Measurements from ENCODE around the gene ATP1B1. TPM values are rescaled to one million over a fixed set of nuclear protein-coding genes. Genes with fewer than 3 reads are reported as not detected.

ATP1B1 gene
- total RNA-seq, 2 donors from 2014 or later, result 200 to 342 TPM

GRCh38 chr1:169151338-169151837 is 44.9 kb downstream of the ATP1B1 start:
- DNase-seq (ENCODE audit: low spot score), result no peak
- Histone ChIP-seq H3K27me3 (no peaks in the 10 kb centered on the region), H3K36me3 (no peaks in the 10 kb centered on the region), H3K4me1 (no peaks in the 10 kb centered on the region), H3K9me3 (no peaks in the 10 kb centered on the region), H3K4me3 (no peak overlapping the region), H3K27ac (no peak overlapping the region)
- no peak for TF ChIP-seq CTCF (IDR thresholded peaks at IDR 0.05)

- H3K9me3 ChIP-seq, result no peaks in the 10 kb centered on the region
- no peaks in the 10 kb centered on the region for H3K27me3 ChIP-seq
- no peaks in the 10 kb centered on the region for H3K36me3 ChIP-seq
- H3K27ac ChIP-seq, result no peak overlapping the region
- H3K4me1 ChIP-seq, result peaks cover 0 to under 1% of the 10 kb centered on the region in 2 donors
- TF ChIP-seq CTCF (IDR thresholded peaks at IDR 0.05), result no peak
- H3K4me3 ChIP-seq, result no peak overlapping the region
- no peak for DNase-seq (ENCODE audit: low spot score)
Measured at GRCh38 chr1:169155675-169156074, 49.2 kb downstream of the ATP1B1 start.

DNA sequence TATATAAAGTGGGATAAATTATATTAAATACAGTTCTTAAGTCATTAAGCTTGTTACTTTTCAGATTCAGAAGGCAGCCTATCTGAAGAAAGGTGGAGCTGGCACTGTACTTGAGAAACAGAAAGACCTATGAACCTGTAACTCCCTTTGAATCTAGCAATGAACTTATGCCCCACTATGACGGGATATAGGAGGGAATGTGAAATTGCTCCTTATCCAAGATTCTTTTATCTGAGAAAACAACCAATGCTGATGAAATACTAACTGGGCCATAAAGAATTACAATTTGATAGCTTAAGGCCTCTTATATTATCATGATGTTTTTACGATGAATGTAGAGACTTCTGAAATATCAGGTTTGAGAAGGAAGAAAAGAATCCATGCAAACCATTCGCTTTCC is 50.1 kb downstream of the ATP1B1 start:
- no peak for DNase-seq (ENCODE audit: low spot score)
- Histone ChIP-seq H3K9me3 (no peaks in the 10 kb centered on the region), H3K27ac (no peak overlapping the region), H3K36me3 (no peaks in the 10 kb centered on the region), H3K4me1 (peaks cover 0 to 9% of the 10 kb centered on the region in 2 donors), H3K27me3 (no peaks in the 10 kb centered on the region), H3K4me3 (no peak overlapping the region)
- no peak for TF ChIP-seq CTCF (IDR thresholded peaks at IDR 0.05)

- H3K27me3 ChIP-seq, result no peaks in the 10 kb centered on the region
- no peak for DNase-seq (ENCODE audit: low spot score)
- no peak for TF ChIP-seq CTCF (IDR thresholded peaks at IDR 0.05)
- no peak overlapping the region for H3K4me3 ChIP-seq
- no peaks in the 10 kb centered on the region for H3K36me3 ChIP-seq
- no peaks in the 10 kb centered on the region for H3K9me3 ChIP-seq
- peak overlapping the region in 1 of 2 donors; percentile 30 for H3K27ac ChIP-seq
- H3K4me1 ChIP-seq, result peaks cover 0 to 11% of the 10 kb centered on the region in 2 donors
Measured at GRCh38 chr1:169160845-169161495, 54.5 kb downstream of the ATP1B1 start.

DNA sequence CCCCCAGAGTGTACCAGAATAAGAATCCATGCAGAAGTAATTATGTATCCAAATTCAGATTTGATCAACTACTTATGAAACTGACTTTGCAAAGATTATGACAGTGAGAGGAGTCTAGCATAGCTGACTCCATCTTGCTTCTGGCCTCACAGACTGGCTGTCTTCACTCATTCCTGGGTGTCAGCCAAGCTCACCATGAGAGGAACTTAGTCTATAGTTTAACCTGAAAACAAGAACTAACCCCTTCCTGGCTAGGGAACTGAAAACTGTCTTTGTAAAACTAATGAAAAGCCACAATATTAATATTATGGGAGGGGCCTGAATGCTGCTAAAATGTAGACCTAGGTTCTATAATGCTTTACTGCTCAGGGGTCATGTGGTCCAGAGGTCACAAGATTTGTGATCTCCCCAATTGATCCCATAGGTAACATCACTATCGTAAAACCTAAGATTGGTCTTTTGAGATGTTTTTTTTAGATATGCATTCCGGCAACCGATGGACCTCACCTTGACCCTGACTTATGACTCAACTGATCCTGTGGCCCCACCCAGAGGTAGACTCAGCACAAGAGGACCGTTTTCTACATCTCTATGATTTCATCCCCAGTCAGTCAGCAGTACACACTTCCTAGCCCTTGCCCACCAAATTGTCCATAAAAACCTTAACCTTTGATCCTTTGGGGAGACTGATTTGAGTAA is 55.2 kb downstream of the ATP1B1 start:
- Histone ChIP-seq H3K9me3 (no peaks in the 10 kb centered on the region), H3K27ac (peak overlapping the region in 1 of 2 donors; percentile 30), H3K36me3 (no peaks in the 10 kb centered on the region), H3K4me3 (no peak overlapping the region), H3K4me1 (peaks cover 0 to 11% of the 10 kb centered on the region in 2 donors), H3K27me3 (no peaks in the 10 kb centered on the region)
- no peak for TF ChIP-seq CTCF (IDR thresholded peaks at IDR 0.05)
- DNase-seq (ENCODE audit: low spot score), result no peak
